ENCODE measurements around the gene DKC1. TPM values are rescaled to one million over a fixed set of nuclear protein-coding genes. Genes with fewer than 3 reads are reported as not detected.
A peak's percentile ranks its signal among the peaks of the same experiment; 100 is the strongest.

The DKC1 gene
- polyA plus RNA-seq, 1 experiment: 50.5 TPM

DNA sequence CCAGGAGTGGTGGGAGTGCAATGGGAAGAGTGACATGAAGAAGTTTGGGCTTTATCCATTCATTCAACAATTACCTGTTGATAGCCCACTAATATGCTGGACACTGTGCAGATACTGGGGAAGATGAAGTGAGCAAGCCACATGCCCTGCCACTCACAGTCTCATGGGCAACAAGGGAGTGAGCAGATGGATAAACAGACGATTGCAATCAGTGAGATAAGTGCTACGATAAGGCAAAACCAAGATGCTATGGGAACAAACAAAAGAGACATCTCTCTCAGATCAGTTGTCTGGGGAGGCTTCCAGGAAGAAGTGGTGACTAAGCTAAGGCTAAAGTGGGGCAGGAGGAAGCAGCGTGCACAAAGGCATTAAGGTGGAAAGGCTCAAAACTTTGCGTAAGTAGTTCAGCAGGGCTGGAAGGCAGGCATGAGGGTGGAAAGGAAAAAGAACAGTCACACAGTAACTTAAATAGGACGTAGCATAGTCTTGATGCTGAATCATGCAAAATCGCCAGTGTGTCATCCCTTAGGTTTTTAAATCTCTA, 43.5 kb upstream of the DKC1 start:
- ChIA-PET CTCF (interaction anchor here (0.9 to 1.3 kb wide), 4 partner anchors 13 to 31 kb away, joined by 3 read pairs; no protein-coding TSS in a partner anchor), POLR2A (no interaction called here)
- Histone ChIP-seq H3K4me3 (ENCODE audit: low read depth, low read length) (no peak overlapping the region), H3K27me3 (ENCODE audit: control insufficient read depth, insufficient read depth, low read length) (no peaks in the 10 kb centered on the region), H3K9me3 (ENCODE audit: control insufficient read depth, insufficient read depth, low read length) (no peaks in the 10 kb centered on the region), H3K27ac (ENCODE audit: low read depth, low read length) (peak overlapping the region; percentile 31)
- no peak for TF ChIP-seq CTCF (IDR thresholded peaks at IDR 0.05; ENCODE audit: low read depth, low read length)
- DNase-seq (ENCODE audit: low read depth, low spot score): no peak

DNA sequence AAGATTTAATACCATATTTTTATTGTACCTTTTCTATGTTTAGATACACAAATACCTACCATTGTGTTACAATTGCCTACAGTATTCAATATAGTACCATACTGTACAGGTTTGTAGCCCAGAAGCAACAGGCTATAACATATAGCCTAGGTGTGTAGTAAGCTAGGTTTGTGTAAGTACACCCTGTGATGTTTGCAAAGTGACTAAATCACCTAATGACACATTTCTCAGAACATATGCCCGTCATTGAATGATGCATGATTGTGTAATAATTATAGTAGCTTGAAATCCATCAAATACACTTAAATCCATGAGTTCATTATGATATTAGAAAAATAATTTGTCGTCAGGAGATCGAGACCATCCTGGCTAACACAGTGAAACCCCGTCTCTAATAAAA, 42.6 kb upstream of the DKC1 start:
- no peak for DNase-seq (ENCODE audit: low read depth, low spot score)
- POLR2A ChIA-PET: no interaction called here
- no peak for TF ChIP-seq CTCF (IDR thresholded peaks at IDR 0.05; ENCODE audit: low read depth, low read length)

GRCh38 chrX:154721155-154721554, 41.5 kb upstream of the DKC1 start:
- Histone ChIP-seq H3K27me3 (ENCODE audit: control insufficient read depth, insufficient read depth, low read length) (no peaks in the 10 kb centered on the region), H3K4me3 (ENCODE audit: low read depth, low read length) (no peak overlapping the region), H3K9me3 (ENCODE audit: control insufficient read depth, insufficient read depth, low read length) (no peaks in the 10 kb centered on the region), H3K27ac (ENCODE audit: low read depth, low read length) (no peak overlapping the region)
- no peak for TF ChIP-seq CTCF (IDR thresholded peaks at IDR 0.05; ENCODE audit: low read depth, low read length)
- ChIA-PET POLR2A (no interaction called here), CTCF (no interaction called here)
- no peak for DNase-seq (ENCODE audit: low read depth, low spot score)

More for the DNA sequence above, 42.6 kb upstream of the DKC1 start:
- Histone ChIP-seq H3K9me3 (ENCODE audit: control insufficient read depth, insufficient read depth, low read length) (no peaks in the 10 kb centered on the region), H3K4me3 (ENCODE audit: low read depth, low read length) (no peak overlapping the region), H3K27me3 (ENCODE audit: control insufficient read depth, insufficient read depth, low read length) (no peaks in the 10 kb centered on the region), H3K27ac (ENCODE audit: low read depth, low read length) (no peak overlapping the region)
- CTCF ChIA-PET: interaction anchor here (1.0 kb wide), 2 partner anchors 12 to 29 kb away, joined by 3 read pairs; no protein-coding TSS in a partner anchor

GRCh38 chrX:154724993-154725756, 37.5 kb upstream of the DKC1 start:
- ChIA-PET CTCF (interaction anchor here (1.0 to 1.2 kb wide), 2 partner anchors 23 kb away, joined by 3 to 4 read pairs; no protein-coding TSS in a partner anchor), POLR2A (no interaction called here)
- Histone ChIP-seq H3K4me3 (ENCODE audit: low read depth, low read length) (no peak overlapping the region), H3K9me3 (ENCODE audit: control insufficient read depth, insufficient read depth, low read length) (no peaks in the 10 kb centered on the region), H3K27ac (ENCODE audit: low read depth, low read length) (no peak overlapping the region), H3K27me3 (ENCODE audit: control insufficient read depth, insufficient read depth, low read length) (no peaks in the 10 kb centered on the region)
- DNase-seq (ENCODE audit: low read depth, low spot score): no peak
- no peak for TF ChIP-seq CTCF (IDR thresholded peaks at IDR 0.05; ENCODE audit: low read depth, low read length)

DNA sequence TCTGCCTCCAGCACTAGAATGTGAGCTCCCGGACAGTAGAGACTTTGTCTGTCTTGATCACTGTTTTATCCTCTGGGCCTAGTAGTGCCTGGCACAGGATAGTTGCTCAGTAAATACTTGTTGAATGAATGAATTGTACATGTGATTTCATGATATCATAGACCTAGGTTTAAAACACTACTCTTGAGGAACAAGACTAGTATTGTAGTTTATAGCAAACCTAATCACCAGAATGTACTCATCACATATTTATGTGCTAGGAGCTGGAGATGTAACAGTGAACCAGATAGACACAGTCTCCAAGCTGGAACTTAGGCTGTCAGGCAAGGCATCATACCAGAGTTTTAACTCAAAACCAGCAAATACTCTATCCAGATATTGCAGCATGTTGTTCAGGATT, 35.2 kb upstream of the DKC1 start:
- ChIA-PET CTCF (interaction anchor here (1.0 to 1.3 kb wide), 2 partner anchors 11 to 21 kb away, joined by 3 to 5 read pairs; no protein-coding TSS in a partner anchor), POLR2A (interaction anchor here (1.5 kb wide), 1 partner anchor 11 kb away, joined by 3 read pairs; no protein-coding TSS in a partner anchor)
- Histone ChIP-seq H3K27ac (ENCODE audit: low read depth, low read length) (peak overlapping the region; percentile 89), H3K4me3 (ENCODE audit: low read depth, low read length) (no peak overlapping the region), H3K9me3 (ENCODE audit: control insufficient read depth, insufficient read depth, low read length) (no peaks in the 10 kb centered on the region), H3K27me3 (ENCODE audit: control insufficient read depth, insufficient read depth, low read length) (no peaks in the 10 kb centered on the region)
- no peak for TF ChIP-seq CTCF (IDR thresholded peaks at IDR 0.05; ENCODE audit: low read depth, low read length)
- no peak for DNase-seq (ENCODE audit: low read depth, low spot score)
